NOMO-1 (cell line): Measurements from ENCODE around the gene STT3B.
A peak's percentile ranks its signal among the peaks of the same experiment; 100 is the strongest.

Source experiments
- DNase-seq, 2 experiments: peaks; one replicate each; lab custom pipeline; 2025; ENCODE audit not compliant: unreplicated experiment in 2 of 2; lab: John Stamatoyannopoulos, UW

STT3B gene

GRCh38 chr3:31516757-31517156, 16.0 kb upstream of the STT3B start:
- DNase-seq = no peak

GRCh38 chr3:31521468-31521867, 11.3 kb upstream of the STT3B start:
- DNase-seq = no peak

- peak; percentile 80 to 92 for DNase-seq
Measured at GRCh38 chr3:31522152-31522551, 10.6 kb upstream of the STT3B start.

- DNase-seq = no peak
Measured at GRCh38 chr3:31523543-31523942, 9.2 kb upstream of the STT3B start.

GRCh38 chr3:31525532-31525931, 7.2 kb upstream of the STT3B start:
- no peak for DNase-seq

GRCh38 chr3:31529421-31529820, 3.3 kb upstream of the STT3B start:
- no peak for DNase-seq

- DNase-seq = peak; percentile 46 to 51
Measured at GRCh38 chr3:31530039-31530959, 2.4 kb upstream of the STT3B start.

- no peak for DNase-seq
Measured at GRCh38 chr3:31530960-31531335, 1.8 kb upstream of the STT3B start.

GRCh38 chr3:31531452-31531991, 1.2 kb upstream of the STT3B start:
- DNase-seq = peak; percentile 88 to 93

- DNase-seq = peak; percentile 95 to 97
Measured at GRCh38 chr3:31531992-31532586, 636 bp upstream of the STT3B start.

GRCh38 chr3:31533169-31534064, 692 bp downstream of the STT3B start:
- no peak for DNase-seq

GRCh38 chr3:31534065-31534425, 1.3 kb downstream of the STT3B start:
- DNase-seq = peak; percentile 13 to 56

GRCh38 chr3:31536497-31536896, 3.8 kb downstream of the STT3B start:
- peak in 1 of 2 experiments; percentile 51 for DNase-seq

- DNase-seq = no peak
Measured at GRCh38 chr3:31538801-31539200, 6.1 kb downstream of the STT3B start.

GRCh38 chr3:31539275-31539674, 6.5 kb downstream of the STT3B start:
- DNase-seq = no peak

GRCh38 chr3:31541089-31541488, 8.4 kb downstream of the STT3B start:
- DNase-seq = peak; percentile 18 to 67

- no peak for DNase-seq
Measured at GRCh38 chr3:31542246-31542645, 9.5 kb downstream of the STT3B start.

- no peak for DNase-seq
Measured at GRCh38 chr3:31543375-31543774, 10.7 kb downstream of the STT3B start.

- DNase-seq = peak; percentile 16 to 46
Measured at GRCh38 chr3:31544634-31545033, 11.9 kb downstream of the STT3B start.

- DNase-seq = no peak
Measured at GRCh38 chr3:31546162-31546561, 13.4 kb downstream of the STT3B start.

- no peak for DNase-seq
Measured at GRCh38 chr3:31546725-31547124, 14.0 kb downstream of the STT3B start.
